Stimulated activated naive CD8-positive, alpha-beta T cell treated with anti-CD3 and anti-CD28 coated beads, Interleukin-15, Interleukin-2, amounts not matched to agents 100 U/mL and 50 U/mL, for 24 hours (primary cell): ENCODE data around the gene WFDC10B.
"Not testable (repeated sequence)": the region's sequence is repeated elsewhere in the genome, so short reads cannot be mapped to it uniquely, and the experiment has no call there.

ENCODE experiments used
- ATAC-seq: fragments of 150-1000 bp; cut with Tn5 transposase; one replicate; pipeline ENCODE4 v1.10.0; 2021
- DNase-seq: peaks from one replicate; pipeline ENCODE4 v3.0.0; 2021

The WFDC10B gene

DNA sequence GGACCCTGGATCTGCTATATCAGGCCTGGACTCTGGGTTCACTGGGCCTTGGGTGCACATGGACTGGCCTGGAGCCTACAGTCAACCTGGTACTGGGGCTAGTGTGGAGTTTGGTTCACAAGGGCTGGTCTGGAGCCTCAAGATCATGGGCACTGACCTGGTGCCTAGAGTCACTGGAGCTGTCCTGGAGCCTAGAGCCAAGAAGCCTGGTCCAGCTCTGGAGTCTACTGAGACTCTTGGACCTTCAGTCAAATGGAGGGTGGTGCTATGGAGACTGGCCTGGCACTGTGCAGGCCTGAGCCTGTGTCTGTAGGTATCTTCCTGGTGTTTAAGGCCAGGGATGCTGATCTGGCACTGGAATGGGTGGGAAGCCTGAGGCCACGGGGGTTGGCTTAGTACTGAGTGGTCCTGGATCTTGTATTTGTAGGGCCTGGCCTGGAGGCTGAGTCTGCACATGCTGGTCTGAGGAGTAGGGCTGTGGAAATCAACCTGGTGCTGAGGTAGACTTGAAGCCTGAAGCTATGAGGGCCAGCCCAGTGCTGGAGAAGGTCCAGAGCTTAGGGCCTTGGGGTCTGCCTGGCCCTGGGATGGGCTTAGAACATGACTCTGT is 57.3 kb downstream of the WFDC10B start:
- no peak for DNase-seq

DNA sequence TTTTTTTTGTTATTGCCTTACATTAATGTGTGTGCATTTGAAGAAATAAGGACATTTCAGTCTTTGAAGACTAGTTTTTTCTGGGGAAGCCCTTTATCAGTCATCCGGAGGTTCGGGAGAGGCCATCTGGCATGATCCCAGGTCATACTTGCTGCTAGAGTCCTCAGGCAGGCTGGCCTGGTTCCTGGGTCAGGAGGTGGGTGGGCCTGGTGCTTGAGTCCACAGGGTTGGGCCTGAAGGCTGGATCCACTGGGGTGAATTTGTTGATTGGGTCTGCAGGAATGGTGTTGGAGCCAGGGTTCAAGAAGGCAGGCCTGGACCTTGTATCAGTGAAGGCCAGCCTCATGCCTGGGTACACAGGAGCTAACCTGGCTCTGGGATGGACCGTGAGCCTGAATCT is 57.9 kb downstream of the WFDC10B start:
- no peak for DNase-seq
- ATAC-seq = no peak

More for the DNA sequence above, 57.3 kb downstream of the WFDC10B start:
- ATAC-seq = no peak

DNA sequence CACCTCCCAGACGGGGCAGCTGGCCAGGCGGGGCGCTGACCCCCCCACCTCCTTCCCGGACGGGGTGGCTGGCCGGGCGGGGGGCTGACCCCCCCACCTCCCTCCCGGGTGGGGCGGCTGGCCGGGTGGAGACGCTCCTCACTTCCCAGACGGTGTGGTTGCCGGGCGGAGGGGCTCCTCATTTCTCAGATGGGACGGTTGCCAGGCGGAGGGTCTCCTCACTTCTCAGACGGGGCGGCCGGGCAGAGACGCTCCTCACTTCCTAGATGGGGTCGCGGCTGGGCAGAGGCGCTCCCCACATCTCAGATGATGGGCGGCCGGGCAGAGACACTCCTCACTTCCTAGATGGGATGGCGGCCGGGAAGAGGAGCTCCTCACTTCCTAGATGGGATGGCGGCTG is 59.0 kb downstream of the WFDC10B start:
- DNase-seq, ATAC-seq: not testable (repeated sequence)

DNA sequence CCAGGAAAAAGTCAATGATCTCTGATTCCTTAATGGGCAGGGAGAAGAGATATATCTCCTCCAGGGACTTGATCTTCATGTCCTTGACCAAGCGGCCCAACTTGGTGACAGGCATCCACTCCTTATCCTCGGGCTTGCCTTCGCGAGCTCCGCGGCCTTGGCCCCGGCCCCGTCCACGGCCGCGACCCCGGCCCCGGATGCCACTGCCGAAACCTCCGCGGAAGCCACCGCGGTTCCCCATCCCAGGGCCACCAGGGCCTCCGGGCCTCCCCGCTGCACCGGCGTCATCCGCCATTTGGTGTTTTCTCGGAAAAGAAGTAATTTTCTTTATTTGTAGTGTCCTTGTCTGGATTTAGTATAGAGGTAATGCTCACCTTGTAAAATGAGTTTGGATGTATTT is 63.7 kb downstream of the WFDC10B start:
- not testable (repeated sequence) for ATAC-seq, DNase-seq

DNA sequence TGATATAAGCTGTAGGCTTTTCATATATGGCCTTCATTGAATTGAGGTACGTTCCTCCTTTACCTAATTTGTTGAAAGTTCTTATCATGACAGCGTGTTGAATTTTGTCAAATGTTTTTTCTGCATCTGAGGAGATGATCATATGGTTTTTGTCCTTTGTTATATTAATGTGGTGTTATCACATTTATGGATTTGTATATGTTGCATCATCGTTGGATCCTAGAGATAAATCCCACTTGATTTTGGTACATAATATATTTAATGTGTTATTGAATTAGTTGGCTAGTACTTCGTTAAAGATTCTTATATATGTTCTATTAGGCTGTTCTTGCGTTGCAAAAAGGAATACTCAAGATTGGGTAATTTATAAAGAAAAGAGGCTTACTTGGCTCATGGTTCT is 65.1 kb downstream of the WFDC10B start:
- ATAC-seq (no peak), DNase-seq (no peak)

DNA sequence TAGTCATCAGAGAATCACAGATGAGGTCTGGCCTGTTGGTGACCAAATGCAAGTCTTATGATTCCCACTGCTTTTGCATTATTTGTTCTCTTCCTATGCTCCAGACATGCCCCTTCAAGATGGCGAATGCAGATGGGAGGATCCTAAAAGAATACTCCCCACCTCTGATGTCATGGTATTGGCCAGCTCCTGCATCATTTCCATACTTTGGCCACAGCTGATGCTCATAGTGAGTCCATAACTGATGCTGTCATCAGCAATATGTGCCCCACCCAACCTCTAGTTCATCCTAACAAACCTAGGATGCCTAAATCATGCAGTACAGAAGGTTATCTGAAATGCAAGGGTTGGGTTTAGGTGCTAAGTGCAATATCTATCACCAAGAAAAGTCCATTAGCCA is 68.3 kb downstream of the WFDC10B start:
- no peak for DNase-seq
- ATAC-seq = no peak
